Stimulated activated CD8-positive, alpha-beta memory T cell treated with anti-CD3 and anti-CD28 coated beads, Interleukin-12 subunit alpha, Interleukin-12 subunit beta, amount 100 ng/mL, for 24 hours (primary cell): ENCODE measurements around the gene TSEN15.
"Not testable (repeated sequence)": the region's sequence is repeated elsewhere in the genome, so short reads cannot be mapped to it uniquely, and the experiment has no call there.

Source experiments
- DNase-seq: peaks from one replicate; pipeline ENCODE4 v3.0.0-alpha.2; 2020; ENCODE audit errors: extremely low read depth

Gene TSEN15

GRCh38 chr1:184031409-184032107 is 20.0 kb upstream of the TSEN15 start:
- DNase-seq: no peak

GRCh38 chr1:184032306-184032929 is 19.1 kb upstream of the TSEN15 start:
- no peak for DNase-seq

GRCh38 chr1:184032930-184033418 is 18.6 kb upstream of the TSEN15 start:
- DNase-seq: no peak

- no peak for DNase-seq
Observed at GRCh38 chr1:184033711-184034167, 17.8 kb upstream of the TSEN15 start.

- no peak for DNase-seq
Observed at GRCh38 chr1:184034761-184035379, 16.7 kb upstream of the TSEN15 start.

GRCh38 chr1:184035719-184036516 is 15.6 kb upstream of the TSEN15 start:
- DNase-seq: no peak

- DNase-seq: no peak
Observed at GRCh38 chr1:184036517-184036949, 15.0 kb upstream of the TSEN15 start.

GRCh38 chr1:184037849-184038591 is 13.5 kb upstream of the TSEN15 start:
- DNase-seq: no peak

- no peak for DNase-seq
Observed at GRCh38 chr1:184039126-184039525, 12.4 kb upstream of the TSEN15 start.

GRCh38 chr1:184041731-184042130 is 9.8 kb upstream of the TSEN15 start:
- no peak for DNase-seq

GRCh38 chr1:184043315-184043714 is 8.2 kb upstream of the TSEN15 start:
- not testable (repeated sequence) for DNase-seq

- DNase-seq: no peak
Observed at GRCh38 chr1:184044603-184045376, 6.7 kb upstream of the TSEN15 start.

- DNase-seq: not testable (repeated sequence)
Observed at GRCh38 chr1:184047541-184047940, 4.0 kb upstream of the TSEN15 start.

GRCh38 chr1:184048561-184049240 is 2.8 kb upstream of the TSEN15 start:
- no peak for DNase-seq

- no peak for DNase-seq
Observed at GRCh38 chr1:184049291-184049690, 2.2 kb upstream of the TSEN15 start.

- DNase-seq: no peak
Observed at GRCh38 chr1:184049836-184050468, 1.6 kb upstream of the TSEN15 start.

GRCh38 chr1:184050636-184051035 is 894 bp upstream of the TSEN15 start:
- no peak for DNase-seq

GRCh38 chr1:184051138-184051484 is 419 bp upstream of the TSEN15 start:
- DNase-seq: no peak

- DNase-seq: no peak
Observed at GRCh38 chr1:184052194-184052559, 647 bp downstream of the TSEN15 start.

- DNase-seq: no peak
Observed at GRCh38 chr1:184052750-184053149, 1.2 kb downstream of the TSEN15 start.
